ENCODE data around the gene SPATA31C1. TPM values are rescaled to one million over a fixed set of nuclear protein-coding genes. Genes with fewer than 3 reads are reported as not detected.

Gene SPATA31C1
- total and polyA plus RNA-seq, 11 donors: not detected

DNA sequence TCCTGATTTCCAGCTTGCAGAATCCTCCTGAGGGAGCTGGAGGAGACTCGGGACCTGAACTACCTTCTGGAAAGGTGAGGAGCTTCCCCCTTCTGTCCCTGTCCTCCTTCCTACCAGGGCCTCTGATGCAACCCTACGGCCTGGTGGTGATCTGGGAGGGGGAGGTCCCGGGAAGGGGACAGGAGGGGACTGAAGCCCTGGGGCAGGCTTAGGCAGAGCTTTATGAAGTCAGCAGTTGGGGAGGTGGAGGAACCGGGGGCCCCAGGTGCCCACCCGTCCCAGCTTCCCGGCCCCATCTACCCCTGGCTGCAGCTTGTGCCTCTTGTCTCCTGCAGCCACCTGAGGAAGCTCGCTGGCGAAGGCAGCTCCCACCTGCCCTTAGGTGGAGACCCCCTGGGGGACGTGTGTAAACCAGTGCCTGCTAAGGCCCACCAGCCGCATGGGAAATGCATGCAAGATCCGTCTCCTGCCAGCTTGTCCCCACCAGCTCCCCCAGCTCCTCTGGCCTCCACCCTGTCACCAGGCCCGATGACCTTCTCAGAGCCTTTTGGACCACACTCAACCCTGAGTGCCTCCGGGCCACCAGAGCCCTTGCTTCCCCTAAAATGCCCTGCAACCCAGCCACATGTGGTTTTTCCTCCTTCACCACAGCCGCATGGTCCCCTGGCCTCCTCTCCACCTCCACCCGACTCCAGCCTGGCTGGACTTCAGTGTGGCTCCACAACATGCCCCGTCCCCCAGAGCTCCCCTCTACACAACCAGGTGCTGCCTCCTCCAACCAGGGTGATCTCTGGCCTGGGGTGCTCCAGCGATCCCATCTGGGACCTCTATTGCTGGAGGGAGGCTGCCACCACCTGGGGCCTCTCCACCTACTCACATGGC lies 32.9 kb upstream of the SPATA31C1 start:
- Histone ChIP-seq H3K9me3 (no peaks in the 10 kb centered on the region), H3K27ac (no peak overlapping the region), H3K36me3 (no peaks in the 10 kb centered on the region), H3K4me3 (no peak overlapping the region), H3K4me1 (no peaks in the 10 kb centered on the region), H3K27me3 (no peaks in the 10 kb centered on the region)
- intact Hi-C loops (cut with DNase I): no loop called here
- ATAC-seq (no peak), DNase-seq (no peak)
- TF ChIP-seq POLR2A (IDR thresholded peaks at IDR 0.05) (no peak), CTCF (IDR thresholded peaks at IDR 0.05) (no peak)
- WGBS, 4 donors: 90 to 91% (median 91%) methylated on average over 14 to 17 of the region's 17 CpGs

DNA sequence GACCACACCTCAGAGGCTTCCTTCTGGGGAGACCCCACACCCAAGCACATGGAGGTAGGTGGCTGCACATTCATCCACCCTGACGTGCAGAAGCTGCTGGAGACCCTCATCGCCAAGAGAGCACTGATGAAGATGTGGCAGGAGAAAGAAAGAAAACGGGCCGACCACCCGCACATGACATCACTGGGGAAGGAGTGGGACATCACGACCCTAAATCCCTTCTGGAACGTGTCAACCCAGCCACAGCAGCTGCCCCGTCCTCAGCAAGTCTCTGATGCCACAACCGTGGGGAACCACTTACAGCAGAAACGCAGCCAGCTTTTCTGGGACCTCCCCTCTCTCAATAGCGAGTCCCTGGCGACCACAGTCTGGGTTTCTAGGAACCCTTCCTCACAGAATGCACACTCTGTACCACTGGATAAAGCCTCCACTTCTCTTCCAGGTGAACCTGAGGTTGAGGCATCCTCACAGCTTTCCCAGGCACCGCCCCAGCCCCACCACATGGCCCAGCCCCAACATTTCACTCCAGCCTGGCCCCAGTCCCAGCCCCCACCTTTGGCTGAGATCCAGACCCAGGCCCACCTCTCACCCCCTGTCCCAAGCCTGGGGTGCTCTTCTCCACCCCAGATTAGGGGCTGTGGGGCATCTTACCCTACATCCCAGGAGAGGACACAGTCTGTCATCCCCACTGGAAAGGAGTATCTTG lies 32.1 kb upstream of the SPATA31C1 start:
- Histone ChIP-seq H3K4me3 (no peak overlapping the region), H3K9me3 (no peaks in the 10 kb centered on the region), H3K4me1 (no peaks in the 10 kb centered on the region), H3K36me3 (no peaks in the 10 kb centered on the region), H3K27me3 (no peaks in the 10 kb centered on the region), H3K27ac (no peak overlapping the region)
- DNase-seq (no peak), ATAC-seq (no peak)
- TF ChIP-seq CTCF (IDR thresholded peaks at IDR 0.05): no peak
- no peak for TF ChIP-seq POLR2A (IDR thresholded peaks at IDR 0.05)
- intact Hi-C loops (cut with DNase I): no loop called here
- WGBS, 4 donors: 82 to 89% (median 86%) methylated on average over 12 to 13 of the region's 13 CpGs

GRCh38 chr9:87886210-87886932 lies 31.4 kb upstream of the SPATA31C1 start:
- 69 to 78% (median 69%) methylated on average over 7 to 11 of the region's 11 CpGs for WGBS, 4 donors
- no peak for ATAC-seq
- intact Hi-C loops (cut with DNase I): no loop called here
- Histone ChIP-seq H3K36me3 (no peaks in the 10 kb centered on the region), H3K4me1 (no peaks in the 10 kb centered on the region), H3K9me3 (no peaks in the 10 kb centered on the region), H3K27ac (no peak overlapping the region), H3K4me3 (no peak overlapping the region), H3K27me3 (no peaks in the 10 kb centered on the region)
- TF ChIP-seq POLR2A (IDR thresholded peaks at IDR 0.05): no peak
- TF ChIP-seq CTCF (IDR thresholded peaks at IDR 0.05): no peak
- no peak for DNase-seq
